T-helper 1 cell (primary cell): Measurements from ENCODE around the gene SLC12A8.

ENCODE experiments used
- DNase-seq, 5 donors: peaks; one replicate each; pipeline ENCODE4 v3.0.0-alpha.2; 2012 to 2020

SLC12A8 gene

GRCh38 chr3:125072301-125072700 is 140.2 kb downstream of the SLC12A8 start:
- DNase-seq, result no peak

- DNase-seq, result no peak
Observed at GRCh38 chr3:125069968-125070745, 142.4 kb downstream of the SLC12A8 start.

DNA sequence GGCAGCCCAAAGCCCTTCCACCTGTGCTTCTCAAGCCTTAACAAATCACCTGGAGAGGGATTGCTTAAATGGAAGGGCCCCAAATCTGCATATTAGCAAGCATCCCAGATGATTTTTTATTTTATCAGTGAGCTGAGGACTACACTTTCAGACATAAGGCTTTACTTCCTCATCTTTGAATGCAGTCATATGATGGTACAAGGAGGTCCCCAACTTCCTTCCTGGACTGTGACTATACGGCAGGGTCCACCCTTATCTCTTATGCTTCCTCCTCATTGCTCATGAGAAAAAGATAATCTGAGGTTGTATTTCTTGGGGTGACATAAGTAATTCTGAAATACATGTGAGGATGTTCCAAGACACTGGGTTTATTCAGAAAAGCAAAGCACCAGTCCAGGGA is 143.1 kb downstream of the SLC12A8 start:
- no peak for DNase-seq

- DNase-seq, result no peak
Observed at GRCh38 chr3:125068265-125068664, 144.3 kb downstream of the SLC12A8 start.

DNA sequence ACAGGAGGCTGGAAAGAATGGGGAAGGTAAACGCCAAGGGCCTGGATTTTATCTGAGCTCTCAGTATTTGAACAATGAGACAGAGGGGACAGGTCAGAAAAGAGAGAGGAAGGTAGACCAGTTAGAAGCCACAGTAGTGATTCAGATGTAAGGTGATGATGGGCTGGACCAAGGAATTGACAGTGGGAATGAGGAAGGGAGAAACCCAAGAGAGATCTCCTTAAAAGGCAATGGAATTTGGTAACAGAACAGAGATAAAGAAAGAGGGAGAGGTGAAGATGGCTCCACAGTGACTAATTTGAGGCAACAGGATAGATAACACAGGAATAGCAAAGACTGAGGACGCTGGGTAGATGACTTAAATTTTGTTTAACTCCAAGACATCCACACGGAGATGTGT is 145.3 kb downstream of the SLC12A8 start:
- DNase-seq, result no peak

- no peak for DNase-seq
Observed at GRCh38 chr3:125062904-125063618, 149.5 kb downstream of the SLC12A8 start.

GRCh38 chr3:125061646-125062045 is 150.9 kb downstream of the SLC12A8 start:
- no peak for DNase-seq

GRCh38 chr3:125061170-125061569 is 151.4 kb downstream of the SLC12A8 start:
- no peak for DNase-seq

DNA sequence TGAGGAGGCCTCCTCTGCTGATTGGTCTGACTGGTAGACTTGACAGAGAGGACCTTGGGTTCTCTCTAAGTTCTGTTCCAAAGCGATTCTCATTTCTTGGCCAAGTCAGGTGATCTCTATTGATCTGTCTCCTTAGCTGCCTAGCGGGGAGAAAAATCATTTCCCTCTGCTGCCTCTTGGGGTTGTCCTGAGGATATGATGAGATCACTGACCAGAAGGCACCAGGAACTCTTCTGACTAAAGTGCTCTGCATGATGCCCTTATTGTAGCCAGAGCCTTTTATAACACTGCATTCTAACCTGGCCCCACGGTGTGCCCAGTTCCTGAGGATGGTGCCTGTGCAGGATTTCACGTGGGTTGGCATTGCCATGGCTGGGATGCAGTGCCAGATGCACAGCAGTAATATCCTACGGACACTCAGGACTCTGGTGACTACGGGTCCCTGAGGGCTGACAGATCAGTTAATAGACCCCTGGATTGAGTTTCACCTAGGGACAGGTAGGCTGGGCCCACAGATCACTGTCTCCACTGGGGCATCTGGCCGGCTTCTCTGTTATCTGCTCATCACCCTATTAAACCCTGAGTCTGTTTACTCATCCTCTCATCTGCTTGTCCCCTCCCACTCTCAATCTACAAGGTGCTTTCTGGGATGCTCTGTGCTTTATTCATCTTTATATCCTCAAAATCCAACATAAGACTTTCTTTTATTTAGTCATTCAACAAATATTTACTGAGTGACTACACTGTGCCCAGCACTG is 152.9 kb downstream of the SLC12A8 start:
- DNase-seq, result no peak

GRCh38 chr3:125058959-125059358 is 153.6 kb downstream of the SLC12A8 start:
- DNase-seq, result no peak

DNA sequence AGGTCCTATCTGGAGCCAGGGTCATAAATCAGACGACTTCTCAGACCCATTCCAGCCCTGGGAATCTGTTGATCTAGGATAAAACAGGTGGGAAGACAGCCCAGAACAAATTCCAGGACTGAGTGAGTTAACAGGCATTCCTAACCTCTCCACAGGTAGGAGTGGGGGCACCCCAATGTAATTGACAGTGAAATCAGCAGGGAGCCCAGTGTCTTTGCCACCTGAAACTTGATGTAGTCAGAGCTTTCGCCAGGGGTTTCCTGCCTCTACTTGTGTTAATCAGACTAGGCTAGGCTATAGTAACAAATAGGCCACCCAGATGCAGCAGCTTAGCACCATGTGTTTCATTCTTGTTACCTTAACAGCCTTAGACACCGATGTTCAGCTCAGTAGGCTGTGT is 154.0 kb downstream of the SLC12A8 start:
- DNase-seq, result no peak

DNA sequence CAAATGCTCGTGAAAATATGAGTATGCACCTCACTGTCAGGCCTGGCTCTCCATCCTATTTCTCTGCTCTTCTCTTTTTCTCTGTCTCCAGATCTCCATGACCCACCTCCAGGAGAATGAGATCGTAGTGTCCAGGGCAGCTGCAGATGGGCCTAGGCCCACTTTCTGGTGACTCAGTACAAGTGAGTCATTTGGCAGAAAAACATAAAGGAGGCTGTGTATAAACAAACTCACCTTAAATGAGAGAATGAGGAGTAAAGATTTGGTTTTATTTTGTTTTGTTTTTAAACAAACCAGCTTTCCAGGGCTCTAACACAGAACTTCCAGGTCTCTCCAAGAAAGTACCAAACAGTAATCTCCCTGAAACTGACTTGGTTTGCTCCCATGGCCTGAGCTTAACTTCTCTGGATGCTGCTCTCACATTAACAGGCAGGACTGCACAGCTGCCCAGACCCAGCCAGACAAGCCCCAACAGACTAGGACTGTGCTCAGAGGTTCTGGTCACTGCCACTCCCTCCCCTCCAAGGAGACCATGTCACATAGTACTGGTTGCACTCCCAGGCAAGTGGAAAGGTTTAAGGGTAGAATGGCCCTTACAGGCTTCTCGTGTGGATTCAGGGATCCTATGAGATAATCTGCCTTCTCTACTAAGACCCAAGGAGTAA is 155.2 kb downstream of the SLC12A8 start:
- DNase-seq, result no peak

DNA sequence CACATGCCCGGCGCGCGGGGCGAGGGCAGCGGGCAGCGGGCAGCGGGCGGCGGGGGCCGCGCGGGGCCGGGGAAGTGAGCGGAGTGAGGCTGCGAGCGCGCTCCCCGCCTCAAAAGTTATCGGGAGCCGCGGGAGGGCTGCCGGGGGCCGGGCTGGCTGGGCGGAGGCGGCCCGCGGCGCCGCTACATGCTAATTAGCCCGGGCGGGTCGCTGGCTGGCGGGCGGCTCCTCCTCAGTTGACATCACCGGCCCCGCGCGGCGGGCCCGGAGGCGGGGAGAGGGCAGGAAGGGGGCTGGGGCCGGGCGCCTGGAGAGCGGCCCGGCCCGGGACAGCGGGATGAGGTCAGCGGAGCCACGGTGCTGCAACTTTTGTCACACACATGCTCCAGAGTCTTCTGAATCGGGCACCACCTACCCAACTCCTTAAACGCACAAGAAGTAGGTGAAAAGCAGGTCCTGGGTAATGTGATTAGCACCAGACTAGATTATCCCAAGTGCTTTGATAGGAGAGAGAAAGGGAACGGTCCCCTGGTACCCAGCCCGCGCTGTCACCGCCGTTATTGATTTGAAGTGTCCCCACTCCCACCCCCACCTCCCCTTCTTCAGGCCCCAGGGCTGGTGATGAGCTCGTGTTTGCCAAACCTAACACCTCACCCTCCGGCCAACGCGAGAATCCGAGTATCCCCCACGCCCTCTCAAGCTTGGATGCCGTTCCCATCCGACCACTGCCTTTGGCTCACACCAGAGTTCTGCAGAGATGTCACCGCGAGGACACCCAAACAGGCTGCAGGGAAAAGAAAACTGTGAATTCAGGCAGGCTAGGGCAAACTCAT is 156.4 kb downstream of the SLC12A8 start, which contains the start of gene HEG1:
HEG1 (minus strand) TSS at position 85 of the 833 bp plus-strand sequence. CDS start 107 bp downstream, outside the sequence.
- DNase-seq, result peak; percentile 51 to 75 (median 65)

GRCh38 chr3:125055331-125055912 is 157.1 kb downstream of the SLC12A8 start:
- peak in 1 of 5 donors; percentile 26 for DNase-seq

DNA sequence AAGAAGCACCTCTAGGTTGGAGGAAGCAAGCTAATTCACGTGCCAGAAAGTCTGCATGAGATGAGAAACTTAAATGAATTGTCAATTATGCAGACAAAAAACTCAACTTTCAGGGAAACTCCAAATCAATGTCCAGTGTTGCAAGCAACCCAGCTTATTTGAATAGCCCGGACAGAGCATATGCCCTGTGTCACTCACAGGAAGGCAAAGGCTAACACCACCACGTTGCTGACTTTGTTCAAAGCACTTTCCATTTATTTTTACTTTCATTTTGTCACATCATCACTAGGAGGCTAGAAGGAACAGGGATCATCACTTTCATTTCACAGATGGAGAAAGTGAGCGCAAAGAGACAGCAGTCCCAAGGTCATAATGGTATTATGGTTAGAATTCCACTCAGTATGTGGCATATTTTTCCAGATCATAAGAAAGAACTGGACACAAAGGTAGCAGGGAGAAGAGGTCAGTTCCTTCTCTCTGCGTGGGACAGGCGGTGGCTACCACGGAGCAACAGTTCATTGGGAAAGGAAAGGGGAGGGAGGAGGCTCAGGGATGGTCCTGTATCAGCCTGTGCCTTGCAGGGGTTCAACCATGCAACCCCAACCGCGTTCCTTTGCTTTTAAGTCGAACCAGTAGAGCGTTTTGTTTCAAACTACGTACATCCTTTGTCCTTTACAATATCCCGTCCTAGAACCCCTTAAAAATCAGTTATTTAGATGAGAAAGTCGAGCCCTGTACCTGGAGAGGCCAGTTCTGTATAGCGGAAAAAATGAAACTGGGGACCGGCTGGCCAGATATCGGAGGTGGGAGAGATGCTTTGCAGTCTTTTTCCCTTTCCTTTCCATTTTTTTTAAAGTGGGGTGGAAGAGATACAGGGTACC is 157.9 kb downstream of the SLC12A8 start:
- DNase-seq, result peak in 2 of 5 donors; percentile 8 to 48

DNA sequence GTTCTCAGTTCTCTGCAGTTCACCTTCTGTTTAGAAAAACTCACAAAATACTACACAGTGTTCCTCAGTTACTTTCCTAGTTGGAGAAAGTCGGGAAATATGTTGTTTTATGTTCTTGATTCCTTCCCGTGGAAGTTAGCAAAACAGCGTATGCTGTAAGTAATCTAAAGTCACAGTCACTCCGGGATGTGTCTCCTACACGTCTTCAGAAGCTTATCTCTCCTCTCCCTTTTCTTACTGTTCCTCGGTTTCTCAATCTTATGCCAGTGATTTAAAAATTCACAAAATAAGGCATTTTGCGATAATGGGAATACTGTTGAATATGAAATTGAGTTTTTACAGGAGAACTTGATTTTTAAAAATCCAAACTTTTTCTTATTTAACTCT is 158.5 kb downstream of the SLC12A8 start:
- DNase-seq, result no peak

GRCh38 chr3:125053304-125053699 is 159.2 kb downstream of the SLC12A8 start:
- DNase-seq, result no peak

GRCh38 chr3:125052624-125053303 is 159.8 kb downstream of the SLC12A8 start:
- no peak for DNase-seq

- peak; percentile 52 to 69 (median 66) for DNase-seq
Observed at GRCh38 chr3:125051715-125052581, 160.6 kb downstream of the SLC12A8 start.
